ENCODE measurements around the gene GLDC.
"Not testable (repeated sequence)": the region's sequence is repeated elsewhere in the genome, so short reads cannot be mapped to it uniquely, and the experiment has no call there.

Gene GLDC

GRCh38 chr9:6553866-6554265 is 91.7 kb downstream of the GLDC start:
- DNase-seq (ENCODE audit: extremely low read depth, low read depth), result no peak
- TF ChIP-seq, protein P1, sequence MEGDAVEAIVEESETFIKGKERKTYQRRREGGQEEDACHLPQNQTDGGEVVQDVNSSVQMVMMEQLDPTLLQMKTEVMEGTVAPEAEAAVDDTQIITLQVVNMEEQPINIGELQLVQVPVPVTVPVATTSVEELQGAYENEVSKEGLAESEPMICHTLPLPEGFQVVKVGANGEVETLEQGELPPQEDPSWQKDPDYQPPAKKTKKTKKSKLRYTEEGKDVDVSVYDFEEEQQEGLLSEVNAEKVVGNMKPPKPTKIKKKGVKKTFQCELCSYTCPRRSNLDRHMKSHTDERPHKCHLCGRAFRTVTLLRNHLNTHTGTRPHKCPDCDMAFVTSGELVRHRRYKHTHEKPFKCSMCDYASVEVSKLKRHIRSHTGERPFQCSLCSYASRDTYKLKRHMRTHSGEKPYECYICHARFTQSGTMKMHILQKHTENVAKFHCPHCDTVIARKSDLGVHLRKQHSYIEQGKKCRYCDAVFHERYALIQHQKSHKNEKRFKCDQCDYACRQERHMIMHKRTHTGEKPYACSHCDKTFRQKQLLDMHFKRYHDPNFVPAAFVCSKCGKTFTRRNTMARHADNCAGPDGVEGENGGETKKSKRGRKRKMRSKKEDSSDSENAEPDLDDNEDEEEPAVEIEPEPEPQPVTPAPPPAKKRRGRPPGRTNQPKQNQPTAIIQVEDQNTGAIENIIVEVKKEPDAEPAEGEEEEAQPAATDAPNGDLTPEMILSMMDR (IDR thresholded peaks at IDR 0.05; ENCODE audit: low read depth, low read length), result no peak

GRCh38 chr9:6552498-6553121 is 92.9 kb downstream of the GLDC start:
- TF ChIP-seq, protein P1 (IDR thresholded peaks at IDR 0.05; ENCODE audit: low read depth, low read length), result no peak

GRCh38 chr9:6552033-6552432 is 93.5 kb downstream of the GLDC start:
- TF ChIP-seq, protein P1 (IDR thresholded peaks at IDR 0.05; ENCODE audit: low read depth, low read length), result peak; percentile 14; the same call in 1 of the 2 replicates
- DNase-seq (ENCODE audit: extremely low read depth, low read depth), result peak; percentile 45

More at GRCh38 chr9:6552498-6553121, 92.9 kb downstream of the GLDC start:
- no peak for DNase-seq (ENCODE audit: extremely low read depth, low read depth)

GRCh38 chr9:6551136-6551535 is 94.4 kb downstream of the GLDC start:
- TF ChIP-seq, protein P1 (IDR thresholded peaks at IDR 0.05; ENCODE audit: low read depth, low read length), result no peak

DNA sequence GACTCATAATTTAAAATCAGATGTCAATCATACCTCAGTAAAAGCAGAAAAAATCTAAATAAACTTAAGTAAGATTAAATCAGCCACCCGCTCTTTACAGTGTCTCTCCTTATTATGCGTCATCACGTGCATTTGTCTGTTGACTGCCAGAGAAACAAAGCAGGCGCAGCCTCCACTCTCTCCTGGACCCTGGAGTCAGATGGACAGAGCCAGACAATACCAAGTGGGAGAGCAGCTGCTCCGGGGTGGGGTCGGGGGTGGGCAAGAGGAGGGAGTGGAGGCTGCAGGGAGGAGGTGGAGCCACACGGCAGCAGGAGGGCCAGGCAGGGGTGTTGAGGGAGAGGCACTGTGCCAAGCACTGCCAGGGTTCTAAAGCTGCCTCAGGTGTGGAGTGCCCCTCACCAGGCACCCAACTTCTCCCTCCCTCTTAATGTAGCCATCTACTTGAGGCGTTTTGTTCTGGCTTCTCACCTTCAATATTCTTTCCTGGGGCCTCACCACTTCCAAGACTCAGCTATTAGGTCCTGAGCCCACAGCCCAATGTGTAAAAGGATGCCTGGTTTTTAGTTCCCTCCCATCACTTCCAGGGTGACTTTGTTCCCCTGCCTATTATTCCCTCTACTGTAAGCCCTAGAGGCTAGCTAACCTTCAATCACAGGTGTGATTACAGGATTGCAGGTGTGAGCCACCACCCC is 96.3 kb downstream of the GLDC start:
- DNase-seq (ENCODE audit: extremely low read depth, low read depth), result no peak
- TF ChIP-seq, protein P1 (IDR thresholded peaks at IDR 0.05; ENCODE audit: low read depth, low read length), result no peak

More at GRCh38 chr9:6551136-6551535, 94.4 kb downstream of the GLDC start:
- no peak for DNase-seq (ENCODE audit: extremely low read depth, low read depth)

DNA sequence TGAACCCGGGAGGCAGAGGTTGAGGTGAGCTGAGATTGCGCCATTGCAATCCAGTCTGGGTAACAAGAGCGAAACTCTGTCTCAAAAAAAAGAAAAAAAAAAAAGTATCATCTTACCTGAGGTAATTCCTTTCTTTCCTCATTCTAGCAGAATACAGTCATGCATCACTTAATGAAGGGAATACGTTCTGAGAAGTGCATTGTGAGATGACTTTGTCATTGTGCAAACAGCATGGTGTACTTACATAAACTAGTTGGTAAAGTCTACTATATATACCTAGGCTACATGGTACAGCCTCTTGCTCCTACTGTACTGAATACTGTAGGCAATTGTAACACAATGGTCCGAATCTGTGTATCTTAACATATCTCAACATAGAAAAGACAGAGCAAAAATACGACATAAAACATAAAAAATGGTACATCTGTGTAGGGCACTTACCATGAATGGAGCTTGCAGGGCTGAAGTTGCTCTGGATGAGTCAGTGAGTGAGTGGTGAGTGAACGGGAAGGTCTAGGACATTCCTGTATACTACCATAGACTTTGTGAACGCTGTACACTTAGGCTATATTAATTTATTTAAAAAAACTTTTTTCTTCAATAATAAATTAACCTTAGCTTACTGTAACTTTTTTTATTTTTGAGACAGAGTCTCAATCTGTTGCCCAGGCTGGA is 100.4 kb downstream of the GLDC start:
- TF ChIP-seq, protein P1 (IDR thresholded peaks at IDR 0.05; ENCODE audit: low read depth, low read length), result no peak
- DNase-seq (ENCODE audit: extremely low read depth, low read depth), result no peak

DNA sequence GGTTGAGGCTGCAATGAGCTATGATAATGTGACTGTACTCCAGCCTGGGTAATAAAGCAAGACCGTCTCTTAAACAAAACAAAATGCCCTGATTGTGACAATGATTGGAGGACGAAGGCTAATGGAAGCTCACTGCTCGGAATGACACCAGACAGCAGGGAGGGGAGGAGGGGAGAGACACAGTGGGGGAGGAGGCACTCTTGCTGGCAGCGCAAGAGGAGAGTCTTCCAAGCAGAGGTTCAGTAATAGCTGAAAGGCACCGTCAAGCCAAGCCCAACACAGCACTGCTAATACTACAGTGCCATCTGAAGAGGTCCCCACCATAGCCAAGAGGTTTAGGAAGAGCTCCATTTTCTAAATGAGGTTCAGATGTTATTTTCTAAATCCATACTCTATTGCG is 102.3 kb downstream of the GLDC start:
- no peak for DNase-seq (ENCODE audit: extremely low read depth, low read depth)
- TF ChIP-seq, protein P1 (IDR thresholded peaks at IDR 0.05; ENCODE audit: low read depth, low read length), result no peak

DNA sequence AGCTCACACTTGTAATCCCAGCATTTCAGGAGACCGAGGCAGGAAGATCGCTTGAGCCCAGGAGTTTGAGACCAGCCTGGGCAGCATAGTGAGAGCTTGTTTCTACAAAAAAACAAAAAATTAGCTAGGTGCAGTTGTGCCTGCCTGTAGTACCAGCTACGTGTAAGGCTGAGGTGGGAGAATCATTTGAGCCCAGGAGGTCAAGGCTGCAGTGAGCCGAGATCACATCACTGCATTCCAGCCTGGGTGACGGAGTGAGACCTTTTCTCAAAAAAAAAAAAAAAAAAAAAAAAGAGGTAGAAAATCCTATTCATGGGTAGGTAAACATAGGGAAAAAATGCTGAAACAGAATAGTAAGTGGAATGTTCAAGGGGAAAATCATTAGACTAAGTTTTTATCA is 102.9 kb downstream of the GLDC start:
- DNase-seq (ENCODE audit: extremely low read depth, low read depth), result not testable (repeated sequence)

Measured in AG09319 (cell line).